Breast epithelium (tissue), 3 donors: ENCODE data around the gene MRFAP1.

Experiments used
- CTCF ChIP-seq, 3 donors: fragments of 450-650 bp; IDR thresholded peaks; one replicate each; pipeline ENCODE4 v1.5.1; 2016 to 2017; ENCODE audit warnings: antibody characterized with exemption in 3 of 3, mild to moderate bottlenecking in 3 of 3, moderate library complexity in 3 of 3
- POLR2A ChIP-seq: fragments of 450-650 bp; IDR thresholded peaks from one replicate; pipeline ENCODE4 v1.6.1; 2016; ENCODE audit warnings: antibody characterized with exemption, mild to moderate bottlenecking, moderate library complexity
- POLR2AphosphoS5 ChIP-seq, 3 donors: sonication (generic); formaldehyde crosslinking; IDR thresholded peaks; one replicate each; pipeline ENCODE4 v1.6.1; 2017; ENCODE audit warnings: antibody characterized with exemption in 3 of 3

GRCh38 chr4:6663596-6664393 lies 23.3 kb downstream of the MRFAP1 start:
- TF ChIP-seq CTCF (IDR thresholded peaks at IDR 0.05) (no peak), POLR2AphosphoS5 (IDR thresholded peaks at IDR 0.05) (no peak), POLR2A (no peak)
